GM12878 (cell line): ENCODE results near the gene SCRT2. TPM values are rescaled to one million over a fixed set of nuclear protein-coding genes. Genes with fewer than 3 reads are reported as not detected.

ENCODE experiments used
- ATAC-seq: fragments of 200-7000 bp; cut with Tn5 transposase; 3 replicates; pipeline ENCODE4 v1.9.1; 2020; ENCODE audit warnings: mild to moderate bottlenecking, moderate library complexity
- BruUV-seq: library from RNA; stranded (reverse); fragments of 400-500 nt; replicated peaks from 2 replicates; lab custom pipeline; 2021; lab: Mats Ljungman, UMichigan
- CTCF ChIA-PET: fragments of 300-600 bp; sonication (Branson Sonifier 250); formaldehyde crosslinking; extraction: SDS; loops from one replicate; lab custom pipeline; 2021; ENCODE audit warnings: inconsistent platforms; lab: Yijun Ruan, JAX
- POLR2A ChIA-PET: fragments of 350-600 bp; formaldehyde crosslinking; extraction: SDS; loops from one replicate; lab custom pipeline; 2021; ENCODE audit warnings: inconsistent platforms; lab: Charles Lee
- RAD21 ChIA-PET: fragments of 300-600 bp; sonication (Branson Sonifier 250); formaldehyde crosslinking; loops from one replicate; lab custom pipeline; 2023; ENCODE audit warnings: antibody characterized with exemption; ENCODE audit not compliant: unreplicated experiment; lab: Charles Lee
- SMC1A ChIA-PET: fragments of 300-600 bp; sonication (Branson Sonifier 250); formaldehyde crosslinking; loops from one replicate; lab custom pipeline; 2023; ENCODE audit not compliant: unreplicated experiment, uncharacterized antibody; lab: Charles Lee
- DNase-seq: peaks from one replicate; pipeline ENCODE4 v3.0.0-alpha.2; 2011; ENCODE audit warnings: low read depth, low spot score
- FAIRE-seq: peaks from 3 replicates; lab custom pipeline; 2011; peaks lifted over from hg19 to GRCh38; lab: Jason Lieb, UNC
- H2AFZ ChIP-seq: 2 replicates; pipeline ENCODE4 v1.6.0; 2011; ENCODE audit warnings: low read depth, low read length, control low read depth; ENCODE audit not compliant: control insufficient read depth
- H3K27ac ChIP-seq: 2 replicates; pipeline ENCODE4 v1.5.1; 2011; ENCODE audit warnings: control low read depth; ENCODE audit not compliant: control insufficient read depth, insufficient read depth
- H3K27me3 ChIP-seq, 2 experiments: replicated peaks in 1 of 2; 2 replicates each; pipeline versions ENCODE4 v1.6.0 to v1.6.1; 2011; ENCODE audit warnings: low read length in 1 of 2; ENCODE audit not compliant: control insufficient read depth in 2 of 2, insufficient read depth in 2 of 2
- H3K36me3 ChIP-seq, 2 experiments: 2 replicates each; pipeline ENCODE4 v1.5.1; 2011; ENCODE audit warnings: low read length in 1 of 2; ENCODE audit not compliant: control insufficient read depth in 2 of 2, insufficient read depth in 2 of 2
- H3K4me1 ChIP-seq: 2 replicates; pipeline ENCODE4 v1.6.1; 2011; ENCODE audit warnings: mild to moderate bottlenecking, low read length, moderate library complexity, mixed read lengths; ENCODE audit not compliant: control insufficient read depth, insufficient read depth
- H3K4me2 ChIP-seq: 2 replicates; pipeline ENCODE4 v1.6.0; 2011; ENCODE audit warnings: control low read depth; ENCODE audit not compliant: control insufficient read depth, insufficient read depth
- H3K4me3 ChIP-seq: fragments of 200-600 bp; sonication (generic); 2 replicates; pipeline ENCODE4 v1.5.1; 2016
- H3K79me2 ChIP-seq: 2 replicates; pipeline ENCODE4 v1.6.0; 2011; ENCODE audit warnings: low read length; ENCODE audit not compliant: control insufficient read depth, insufficient read depth
- H3K9ac ChIP-seq: 2 replicates; pipeline ENCODE4 v1.8.0; 2011; ENCODE audit warnings: low read length, control low read depth, mixed read lengths; ENCODE audit not compliant: control insufficient read depth, insufficient read depth
- H3K9me3 ChIP-seq: replicated peaks from 3 replicates; pipeline ENCODE4 v1.5.1; 2011; ENCODE audit warnings: mild to moderate bottlenecking, low read length; ENCODE audit not compliant: control insufficient read depth, insufficient read depth
- H4K20me1 ChIP-seq: 2 replicates; pipeline ENCODE4 v1.6.0; 2011; ENCODE audit not compliant: control insufficient read depth, insufficient read depth
- ATF2 ChIP-seq: IDR thresholded peaks from 2 replicates; pipeline ENCODE4 v1.6.1; 2012; ENCODE audit warnings: low read length, inconsistent platforms
- ATF7 ChIP-seq: fragments of 450-650 bp; IDR thresholded peaks from 2 replicates; pipeline ENCODE4 v1.6.1; 2016; ENCODE audit warnings: low read depth, mild to moderate bottlenecking
- BMI1 ChIP-seq: fragments of 450-650 bp; IDR thresholded peaks from 2 replicates; pipeline ENCODE4 v1.6.1; 2016; ENCODE audit warnings: mild to moderate bottlenecking, moderate library complexity, borderline replicate concordance
- JUNB ChIP-seq: IDR thresholded peaks from 2 replicates; pipeline ENCODE4 v1.6.1; 2016; ENCODE audit warnings: antibody characterized with exemption, mild to moderate bottlenecking
- LARP7 ChIP-seq: fragments of 450-650 bp; IDR thresholded peaks from 2 replicates; pipeline ENCODE4 v1.6.1; 2017; ENCODE audit warnings: mild to moderate bottlenecking
- NR2C1 ChIP-seq: fragments of 450-650 bp; IDR thresholded peaks from 2 replicates; pipeline ENCODE4 v1.6.1; 2017; ENCODE audit warnings: antibody characterized with exemption, mild to moderate bottlenecking, moderate library complexity
- PAX5 ChIP-seq: IDR thresholded peaks from 2 replicates; pipeline ENCODE4 v1.6.1; 2011; ENCODE audit warnings: low read depth, low read length, borderline replicate concordance
- RBBP5 ChIP-seq: fragments of 200-600 bp; sonication (generic); conservative IDR thresholded peaks from 2 replicates; pipeline ENCODE4 v1.6.1; 2016
- RUNX3 ChIP-seq: IDR thresholded peaks from 2 replicates; pipeline ENCODE4 v1.6.1; 2012; ENCODE audit warnings: low read length, inconsistent platforms
- SPI1 ChIP-seq: IDR thresholded peaks from 2 replicates; pipeline ENCODE4 v1.6.1; 2011; ENCODE audit warnings: low read depth, mild to moderate bottlenecking, low read length, moderate library complexity, borderline replicate concordance; ENCODE audit not compliant: insufficient read depth
- SUZ12 ChIP-seq: fragments of 200-600 bp; sonication (generic); IDR thresholded peaks from one replicate; pipeline ENCODE4 v1.6.1; 2018; ENCODE audit warnings: antibody characterized with exemption, mild to moderate bottlenecking; ENCODE audit not compliant: unreplicated experiment
- ZSCAN29 ChIP-seq: fragments of 450-650 bp; IDR thresholded peaks from 2 replicates; pipeline ENCODE4 v1.6.1; 2017; ENCODE audit warnings: mild to moderate bottlenecking, moderate library complexity
- ZZZ3 ChIP-seq: IDR thresholded peaks from 2 replicates; pipeline ENCODE4 v1.6.1; 2011; ENCODE audit warnings: low read depth; ENCODE audit not compliant: control insufficient read depth, insufficient read length
- WGBS: methylation state at CpG from one replicate; pipeline ENCODE4 v1.1.6; 2016; ENCODE audit warnings: low lambda C conversion rate; ENCODE audit not compliant: insufficient replicate concordance, insufficient coverage; ENCODE audit errors: missing lambda C conversion rate; 5-methylcytosine and 5-hydroxymethylcytosine counted together
- in situ Hi-C: fragments of 300-500 bp; cut with MboI; formaldehyde crosslinking; loops from 9 replicates; pipeline ENCODE4 v1.14.3; 2018; ENCODE audit warnings: mixed read lengths
- intact Hi-C: fragments of 100-400 bp; cut with micrococcal nuclease; formaldehyde crosslinking; loops from one replicate; pipeline ENCODE4 v1.14.2; 2022; ENCODE audit not compliant: unreplicated experiment
- polyA plus RNA-seq, 11 experiments: library from polyadenylated mRNA; depleted of rRNA in 4 of 11; unstranded in 6 of 11; stranded (reverse) in 5 of 11; fragments of >200 nt; fragmentation: Nextera tagmentation in 4 of 11; fragmentation: Illumina TruSeq in 1 of 11; extraction: Ambion mirVana in 4 of 11; extraction: Trizol in 1 of 11; gene quantifications; 1 replicate in 1 of 11; 2 replicates in 10 of 11; pipeline versions ENCODE4 v1.2.1 to v1.2.3, GENCODE V29; 2011 to 2016; ENCODE audit warnings: inconsistent platforms in 2 of 11, missing spikeins in 2 of 11, low read depth in 1 of 11
- total RNA-seq, 4 experiments: library from RNA; depleted of rRNA in 3 of 4; stranded (reverse); fragments of >200 nt in 3 of 4; fragmentation: Illumina TruSeq in 1 of 4; extraction: Trizol in 1 of 4; gene quantifications; 2 replicates each; pipeline versions ENCODE4 v1.2.1 to v1.2.3, GENCODE V29; 2013 to 2021
- TF ChIP-seq, protein P1 (sequence below): fragments of 450-650 bp; IDR thresholded peaks from 2 replicates; pipeline ENCODE4 v1.6.1; 2016; ENCODE audit warnings: mild to moderate bottlenecking, moderate library complexity, borderline replicate concordance

SCRT2 gene
- total and polyA plus RNA-seq, 10 of the 15 experiments (the other 5 are each of a cell fraction or from before 2014, with no cell fraction given) = not detected

DNA sequence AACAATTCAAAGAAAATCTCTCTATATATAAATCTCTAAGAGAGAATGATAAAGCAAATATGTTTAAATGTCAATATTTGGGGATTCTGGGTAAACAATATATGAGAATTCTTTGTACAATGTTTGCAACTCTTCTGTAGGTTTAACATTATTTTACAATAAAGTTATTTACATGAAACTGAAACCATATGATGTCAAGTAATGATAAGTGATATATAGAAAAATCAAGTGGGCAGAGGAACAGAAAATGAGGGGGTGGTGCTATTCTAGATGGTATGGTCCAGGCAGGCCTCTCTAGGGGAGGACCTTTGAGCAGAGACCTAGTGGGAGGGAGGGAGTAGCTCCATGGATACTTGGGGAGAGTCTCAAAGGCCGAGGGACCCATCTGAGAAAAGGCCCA is 16.4 kb upstream of the SCRT2 start:
- no peak overlapping the region for H3K4me2 ChIP-seq
- intact Hi-C loops (no loop called here), in situ Hi-C loops (no loop called here)
- ChIA-PET SMC1A (no interaction called here), POLR2A (no interaction called here), RAD21 (no interaction called here), CTCF (interaction anchor here (2.0 kb wide), 1 partner anchor 25 kb away, joined by 5 read pairs; no protein-coding TSS in a partner anchor)
- H3K9me3 ChIP-seq = no peaks in the 10 kb centered on the region
- BruUV-seq = no TSS peak
- 0% methylated on average over 1 of the region's 1 CpG for WGBS
- H4K20me1 ChIP-seq = no peaks in the 10 kb centered on the region
- no peak overlapping the region for H3K4me3 ChIP-seq
- no peaks in the 10 kb centered on the region for H3K4me1 ChIP-seq
- TF ChIP-seq LARP7 = no peak
- TF ChIP-seq BMI1 = no peak
- no peak for TF ChIP-seq ZZZ3
- TF ChIP-seq PAX5 = no peak
- no peak for TF ChIP-seq ATF2
- TF ChIP-seq ZSCAN29 = no peak
- TF ChIP-seq RBBP5 = no peak
- TF ChIP-seq, protein P1, sequence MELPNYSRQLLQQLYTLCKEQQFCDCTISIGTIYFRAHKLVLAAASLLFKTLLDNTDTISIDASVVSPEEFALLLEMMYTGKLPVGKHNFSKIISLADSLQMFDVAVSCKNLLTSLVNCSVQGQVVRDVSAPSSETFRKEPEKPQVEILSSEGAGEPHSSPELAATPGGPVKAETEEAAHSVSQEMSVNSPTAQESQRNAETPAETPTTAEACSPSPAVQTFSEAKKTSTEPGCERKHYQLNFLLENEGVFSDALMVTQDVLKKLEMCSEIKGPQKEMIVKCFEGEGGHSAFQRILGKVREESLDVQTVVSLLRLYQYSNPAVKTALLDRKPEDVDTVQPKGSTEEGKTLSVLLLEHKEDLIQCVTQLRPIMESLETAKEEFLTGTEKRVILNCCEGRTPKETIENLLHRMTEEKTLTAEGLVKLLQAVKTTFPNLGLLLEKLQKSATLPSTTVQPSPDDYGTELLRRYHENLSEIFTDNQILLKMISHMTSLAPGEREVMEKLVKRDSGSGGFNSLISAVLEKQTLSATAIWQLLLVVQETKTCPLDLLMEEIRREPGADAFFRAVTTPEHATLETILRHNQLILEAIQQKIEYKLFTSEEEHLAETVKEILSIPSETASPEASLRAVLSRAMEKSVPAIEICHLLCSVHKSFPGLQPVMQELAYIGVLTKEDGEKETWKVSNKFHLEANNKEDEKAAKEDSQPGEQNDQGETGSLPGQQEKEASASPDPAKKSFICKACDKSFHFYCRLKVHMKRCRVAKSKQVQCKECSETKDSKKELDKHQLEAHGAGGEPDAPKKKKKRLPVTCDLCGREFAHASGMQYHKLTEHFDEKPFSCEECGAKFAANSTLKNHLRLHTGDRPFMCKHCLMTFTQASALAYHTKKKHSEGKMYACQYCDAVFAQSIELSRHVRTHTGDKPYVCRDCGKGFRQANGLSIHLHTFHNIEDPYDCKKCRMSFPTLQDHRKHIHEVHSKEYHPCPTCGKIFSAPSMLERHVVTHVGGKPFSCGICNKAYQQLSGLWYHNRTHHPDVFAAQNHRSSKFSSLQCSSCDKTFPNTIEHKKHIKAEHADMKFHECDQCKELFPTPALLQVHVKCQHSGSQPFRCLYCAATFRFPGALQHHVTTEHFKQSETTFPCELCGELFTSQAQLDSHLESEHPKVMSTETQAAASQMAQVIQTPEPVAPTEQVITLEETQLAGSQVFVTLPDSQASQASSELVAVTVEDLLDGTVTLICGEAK = peak; percentile 71
- TF ChIP-seq RUNX3 = no peak
- no peak for TF ChIP-seq SUZ12
- 0 out of 2 replicates have a peak, but pooled peaks have one; percentile 4 for TF ChIP-seq SPI1
- no peak for TF ChIP-seq JUNB
- TF ChIP-seq ATF7 = peak; percentile 21; the same call in 1 of the 2 replicates
- TF ChIP-seq NR2C1 = no peak
- H3K27ac ChIP-seq = no peak overlapping the region
- H3K27me3 ChIP-seq = no peaks in the 10 kb centered on the region; a peak in 2 of 4 replicates
- FAIRE-seq = no peak
- H3K79me2 ChIP-seq = no peaks in the 10 kb centered on the region
- H3K36me3 ChIP-seq = no peaks in the 10 kb centered on the region
- DNase-seq = no peak
- no peak for ATAC-seq
- H2AFZ ChIP-seq = no peak overlapping the region
- no peak overlapping the region for H3K9ac ChIP-seq
